Measurements from ENCODE around the gene BANP. TPM values are rescaled to one million over a fixed set of nuclear protein-coding genes. Genes with fewer than 3 reads are reported as not detected.
"Not testable (repeated sequence)": the region's sequence is repeated elsewhere in the genome, so short reads cannot be mapped to it uniquely, and the experiment has no call there.

The BANP gene
- total and polyA plus RNA-seq, 2 of the 8 experiments (the other 6 are each of a cell fraction or from before 2014, with no cell fraction given), result 25.8 to 39.8 TPM

DNA sequence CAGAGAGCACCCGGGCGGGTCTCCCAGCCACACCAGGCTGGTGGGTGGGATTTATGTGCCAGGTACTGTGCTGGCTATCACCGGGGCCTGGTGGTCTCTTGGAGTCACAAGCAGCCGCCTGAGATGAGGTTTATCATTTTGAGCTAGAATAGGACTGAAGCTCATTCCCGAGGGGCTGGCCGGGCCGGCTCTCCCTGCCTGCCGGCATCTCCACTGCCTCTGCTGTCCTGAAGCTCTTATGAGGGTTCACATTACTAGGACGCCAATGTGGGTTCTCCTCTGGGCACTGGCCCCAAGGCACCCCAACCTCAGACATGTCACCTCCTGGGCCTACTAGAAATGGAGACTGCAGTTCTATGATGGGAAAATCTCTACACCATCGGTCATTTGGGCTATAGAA is 137.4 kb downstream of the BANP start:
- DNase-seq (ENCODE audit: low read depth in 1 of 2, low spot score in 2 of 2); FAIRE-seq: not testable (repeated sequence)

DNA sequence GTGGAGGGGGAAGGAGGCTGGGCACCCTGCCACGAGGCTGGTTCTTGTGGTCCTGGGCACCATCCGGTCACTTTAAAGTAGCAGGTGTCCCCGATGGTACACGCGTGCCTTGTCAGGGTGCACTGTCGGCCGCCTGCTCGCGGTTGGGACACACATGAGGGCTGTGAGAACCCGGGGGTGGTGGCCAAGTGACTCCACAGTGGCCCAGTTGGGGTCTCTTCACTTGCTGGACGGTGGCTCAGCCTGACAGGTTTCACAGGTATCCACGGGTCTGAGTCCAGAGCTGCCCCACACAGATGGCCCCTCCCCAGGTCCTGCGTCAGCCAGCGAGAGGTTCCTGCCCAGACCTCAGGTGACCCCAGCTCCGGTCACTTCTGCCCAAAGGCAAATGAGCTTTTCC is 137.8 kb downstream of the BANP start:
- H3K18ac ChIP-seq (ENCODE audit: extremely low read depth, low read length); H2AFZ ChIP-seq (ENCODE audit: low read length): not testable (repeated sequence)
- 95% methylated on average over 12 of the region's 15 CpGs; no CpG with 5 or more reads in 1 of the 2 experiments for WGBS, 2 experiments (ENCODE audit: extremely low coverage in 1 of 2, insufficient coverage in 1 of 2, insufficient read length in 1 of 2, insufficient replicate concordance in 2 of 2, low coverage in 1 of 2, low lambda C conversion rate in 2 of 2, missing lambda C conversion rate in 1 of 2)

More for the DNA sequence above, 137.4 kb downstream of the BANP start:
- H3K27ac ChIP-seq (ENCODE audit: low read depth, low read length); H4K20me1 ChIP-seq (replicated peaks in 1 of 2; ENCODE audit: control insufficient read depth in 1 of 2, insufficient read depth in 2 of 2, low read length in 2 of 2); H3K9me3 ChIP-seq (ENCODE audit: insufficient read depth in 2 of 2, low read depth in 1 of 2, low read length in 1 of 2); H3K23ac ChIP-seq (ENCODE audit: insufficient read length); H3K56ac ChIP-seq (replicated peaks; ENCODE audit: insufficient read length, low read depth, low read length); H2AFZ ChIP-seq (ENCODE audit: low read length); H3K4me2 ChIP-seq (ENCODE audit: insufficient read depth in 1 of 2, low read depth in 2 of 2, low read length in 2 of 2); H2BK12ac ChIP-seq (ENCODE audit: low read depth, low read length); H4K5ac ChIP-seq (ENCODE audit: insufficient read length, low read depth, low read length); H3K9ac ChIP-seq (replicated peaks in 1 of 4; ENCODE audit: extremely low read depth in 1 of 4, low read depth in 3 of 4, low read length in 3 of 4); H3K79me2 ChIP-seq (ENCODE audit: control insufficient read depth in 1 of 2, insufficient read depth in 2 of 2, low read length in 2 of 2); H2BK20ac ChIP-seq (ENCODE audit: low read length); H3K79me1 ChIP-seq (ENCODE audit: low read depth, low read length); H4K91ac ChIP-seq (replicated peaks; ENCODE audit: insufficient read length, low read length); H2BK5ac ChIP-seq (ENCODE audit: low read depth, low read length); H3K18ac ChIP-seq (ENCODE audit: extremely low read depth, low read length); H3K27me3 ChIP-seq (replicated peaks in 1 of 4; ENCODE audit: control insufficient read depth in 3 of 4, extremely low read depth in 1 of 4, insufficient read depth in 3 of 4, low read length in 3 of 4); H3K4ac ChIP-seq (replicated peaks; ENCODE audit: insufficient read length, low read depth, low read length); H4K8ac ChIP-seq (ENCODE audit: extremely low read depth, insufficient read depth, low read length); H3K14ac ChIP-seq (ENCODE audit: insufficient read length); H3K4me3 ChIP-seq (ENCODE audit: extremely low read depth in 1 of 4, insufficient read depth in 2 of 4, low read depth in 3 of 4, low read length in 4 of 4); POLR2A ChIA-PET (ENCODE audit: partially characterized antibody); H2BK120ac ChIP-seq (replicated peaks; ENCODE audit: low read depth, low read length); H3K4me1 ChIP-seq (replicated peaks in 1 of 4; ENCODE audit: control insufficient read depth in 3 of 4, insufficient read depth in 4 of 4, low read length in 3 of 4); H3K23me2 ChIP-seq (ENCODE audit: low read depth, low read length); H3K36me3 ChIP-seq (ENCODE audit: control insufficient read depth in 2 of 4, insufficient read depth in 4 of 4, low read length in 3 of 4); H2AK5ac ChIP-seq (ENCODE audit: low read depth, low read length); H2BK15ac ChIP-seq (ENCODE audit: low read length): not testable (repeated sequence)
- 83% methylated on average over 10 of the region's 10 CpGs; no CpG with 5 or more reads in 1 of the 2 experiments for WGBS, 2 experiments (ENCODE audit: extremely low coverage in 1 of 2, insufficient coverage in 1 of 2, insufficient read length in 1 of 2, insufficient replicate concordance in 2 of 2, low coverage in 1 of 2, low lambda C conversion rate in 2 of 2, missing lambda C conversion rate in 1 of 2)
- CTCF ChIA-PET (ENCODE audit: partially characterized antibody), result interaction anchor here (0.8 kb wide), 1 partner anchor 347 kb away, joined by 3 read pairs; no protein-coding TSS in a partner anchor

More for the DNA sequence above, 137.8 kb downstream of the BANP start:
- H3K23me2 ChIP-seq (ENCODE audit: low read depth, low read length); H3K14ac ChIP-seq (ENCODE audit: insufficient read length); H3K4me3 ChIP-seq (ENCODE audit: extremely low read depth in 1 of 4, insufficient read depth in 2 of 4, low read depth in 3 of 4, low read length in 4 of 4); H2BK5ac ChIP-seq (ENCODE audit: low read depth, low read length); H3K79me1 ChIP-seq (ENCODE audit: low read depth, low read length); H3K4me2 ChIP-seq (ENCODE audit: insufficient read depth in 1 of 2, low read depth in 2 of 2, low read length in 2 of 2); H3K9me3 ChIP-seq (ENCODE audit: insufficient read depth in 2 of 2, low read depth in 1 of 2, low read length in 1 of 2); H3K4ac ChIP-seq (replicated peaks; ENCODE audit: insufficient read length, low read depth, low read length); H3K27me3 ChIP-seq (replicated peaks in 1 of 4; ENCODE audit: control insufficient read depth in 3 of 4, extremely low read depth in 1 of 4, insufficient read depth in 3 of 4, low read length in 3 of 4); H3K23ac ChIP-seq (ENCODE audit: insufficient read length); FAIRE-seq; H3K56ac ChIP-seq (replicated peaks; ENCODE audit: insufficient read length, low read depth, low read length); H4K5ac ChIP-seq (ENCODE audit: insufficient read length, low read depth, low read length); H3K9ac ChIP-seq (replicated peaks in 1 of 4; ENCODE audit: extremely low read depth in 1 of 4, low read depth in 3 of 4, low read length in 3 of 4); POLR2A ChIA-PET (ENCODE audit: partially characterized antibody); H3K79me2 ChIP-seq (ENCODE audit: control insufficient read depth in 1 of 2, insufficient read depth in 2 of 2, low read length in 2 of 2); H2AK5ac ChIP-seq (ENCODE audit: low read depth, low read length); H4K91ac ChIP-seq (replicated peaks; ENCODE audit: insufficient read length, low read length); H3K27ac ChIP-seq (ENCODE audit: low read depth, low read length); H4K8ac ChIP-seq (ENCODE audit: extremely low read depth, insufficient read depth, low read length); H2BK20ac ChIP-seq (ENCODE audit: low read length); DNase-seq (ENCODE audit: low read depth in 1 of 2, low spot score in 2 of 2); H2BK120ac ChIP-seq (replicated peaks; ENCODE audit: low read depth, low read length); H3K4me1 ChIP-seq (replicated peaks in 1 of 4; ENCODE audit: control insufficient read depth in 3 of 4, insufficient read depth in 4 of 4, low read length in 3 of 4); H2BK12ac ChIP-seq (ENCODE audit: low read depth, low read length); CTCF ChIA-PET (ENCODE audit: partially characterized antibody); H3K36me3 ChIP-seq (ENCODE audit: control insufficient read depth in 2 of 4, insufficient read depth in 4 of 4, low read length in 3 of 4); H4K20me1 ChIP-seq (replicated peaks in 1 of 2; ENCODE audit: control insufficient read depth in 1 of 2, insufficient read depth in 2 of 2, low read length in 2 of 2); H2BK15ac ChIP-seq (ENCODE audit: low read length): not testable (repeated sequence)
